SU-DHL-6 (cell line): Measurements from ENCODE around the gene ADGRB3.

Source experiments
- CTCF ChIP-seq: fragments of 200-600 bp; sonication (generic); IDR thresholded peaks from one replicate; pipeline ENCODE4 v1.5.1; 2017; ENCODE audit warnings: antibody characterized with exemption, mild to moderate bottlenecking, low read length, moderate library complexity; ENCODE audit not compliant: insufficient read depth, poor library complexity, severe bottlenecking
- EZH2phosphoT487 ChIP-seq: fragments of 200-600 bp; sonication (generic), shearing (Covaris generic); conservative IDR thresholded peaks from 2 replicates; pipeline ENCODE4 v1.6.1; 2018; ENCODE audit warnings: mild to moderate bottlenecking, antibody characterized with exemption, low read length, moderate library complexity, mixed read lengths

GRCh38 chr6:68695838-68696237 is 60.8 kb downstream of the ADGRB3 start:
- TF ChIP-seq CTCF (no peak), EZH2phosphoT487 (no peak)
